GM03348 (cell line): ENCODE data around the gene CPHXL.
A peak's percentile ranks its signal among the peaks of the same experiment; 100 is the strongest.

Source experiments
- DNase-seq: peaks from one replicate; pipeline ENCODE4 v3.0.0; 2012; ENCODE audit warnings: low spot score

The CPHXL gene

GRCh38 chr16:75726390-75726789 lies at the start of gene CPHXL:
Gene CPHXL (minus strand): TSS chr16:75726490. CDS start chr16:75726442, 48 bp downstream.
- no peak for DNase-seq

GRCh38 chr16:75774197-75774596 lies 47.9 kb upstream of the CPHXL start:
- no peak for DNase-seq

- DNase-seq = no peak
These were observed 43.8 kb upstream of the CPHXL start for GRCh38 chr16:75770051-75770450.

GRCh38 chr16:75764154-75764768 lies 38.0 kb upstream of the CPHXL start:
- DNase-seq = peak; percentile 75

- no peak for DNase-seq
These were observed 36.9 kb upstream of the CPHXL start for GRCh38 chr16:75763204-75763603.

GRCh38 chr16:75762746-75763145 lies 36.5 kb upstream of the CPHXL start:
- DNase-seq = no peak

- no peak for DNase-seq
These were observed 34.8 kb upstream of the CPHXL start for GRCh38 chr16:75761108-75761507.

- no peak for DNase-seq
These were observed 33.8 kb upstream of the CPHXL start for GRCh38 chr16:75760018-75760519.

- peak; percentile 45 for DNase-seq
These were observed 31.9 kb upstream of the CPHXL start for GRCh38 chr16:75758215-75758614.

- peak; percentile 8 for DNase-seq
These were observed 27.9 kb upstream of the CPHXL start for GRCh38 chr16:75754141-75754540.

- no peak for DNase-seq
These were observed 24.2 kb upstream of the CPHXL start for GRCh38 chr16:75750528-75750927.

GRCh38 chr16:75746359-75746758 lies 20.1 kb upstream of the CPHXL start:
- DNase-seq = no peak

GRCh38 chr16:75745823-75746222 lies 19.5 kb upstream of the CPHXL start:
- no peak for DNase-seq

GRCh38 chr16:75745242-75745641 lies 19.0 kb upstream of the CPHXL start:
- DNase-seq = no peak

GRCh38 chr16:75742424-75743047 lies 16.2 kb upstream of the CPHXL start:
- DNase-seq = no peak

- peak; percentile 80 for DNase-seq
These were observed 7.3 kb upstream of the CPHXL start for GRCh38 chr16:75733305-75734211.

- no peak for DNase-seq
These were observed 6.6 kb upstream of the CPHXL start for GRCh38 chr16:75732871-75733270.

- DNase-seq = no peak
These were observed 931 bp upstream of the CPHXL start for GRCh38 chr16:75727221-75727620.

GRCh38 chr16:75718452-75718851 lies 7.8 kb downstream of the CPHXL start:
- DNase-seq = no peak

GRCh38 chr16:75714661-75715060 lies 11.6 kb downstream of the CPHXL start:
- no peak for DNase-seq

- DNase-seq = no peak
These were observed 15.9 kb downstream of the CPHXL start for GRCh38 chr16:75710344-75710743.

GRCh38 chr16:75703306-75703705 lies 23.0 kb downstream of the CPHXL start:
- DNase-seq = no peak

- no peak for DNase-seq
These were observed 24.0 kb downstream of the CPHXL start for GRCh38 chr16:75702242-75702641.
